K562 (cell line): ENCODE measurements around the gene FBXW8.

Experiments used
- ESRRA ChIP-seq: fragments of 450-650 bp; IDR thresholded peaks from 2 replicates; pipeline ENCODE4 v1.6.1; 2014; ENCODE audit warnings: low read depth, mild to moderate bottlenecking, moderate library complexity, borderline replicate concordance
- PML ChIP-seq: IDR thresholded peaks from 2 replicates; pipeline ENCODE4 v1.6.1; 2012; ENCODE audit warnings: low read length, inconsistent platforms
- TAL1 ChIP-seq: fragments of 450-650 bp; IDR thresholded peaks from 2 replicates; pipeline ENCODE4 v1.6.1; 2016; ENCODE audit warnings: mild to moderate bottlenecking
- ZFP30 ChIP-seq: fragments of 250-450 bp; sonication (Bioruptor Pico); IDR thresholded peaks from 2 replicates; pipeline ENCODE4 v1.8.0; 2022; ENCODE audit warnings: moderate library complexity, mild to moderate bottlenecking, inconsistent platforms, borderline replicate concordance
- ZFX ChIP-seq: sonication (generic); formaldehyde crosslinking; IDR thresholded peaks from 2 replicates; pipeline ENCODE4 v1.8.0; 2022; ENCODE audit warnings: mild to moderate bottlenecking, missing genetic modification reagents, moderate library complexity
- TF ChIP-seq, protein P1 (sequence below): fragments of 200-800 bp; sonication (Bioruptor generic); IDR thresholded peaks from 2 replicates; pipeline ENCODE4 v1.6.1; 2016; ENCODE audit warnings: missing genetic modification characterization, missing compliant biosample characterization
- TF ChIP-seq, protein P2 (sequence below): sonication (generic); formaldehyde crosslinking; IDR thresholded peaks from 2 replicates; pipeline ENCODE4 v1.5.0; 2020; ENCODE audit warnings: missing genetic modification reagents
- TF ChIP-seq, protein P3 (sequence below), 3 experiments: IDR thresholded peaks in 2 of 3; conservative IDR thresholded peaks in 1 of 3; 2 replicates each; pipeline ENCODE4 v1.5.1; 2011 to 2012; ENCODE audit warnings: low read length in 3 of 3, mild to moderate bottlenecking in 3 of 3, control low read depth in 2 of 3, improper control_type of control experiment in 1 of 3, inconsistent platforms in 1 of 3, low read depth in 1 of 3, mixed read lengths in 1 of 3, moderate library complexity in 1 of 3; ENCODE audit not compliant: insufficient read depth in 2 of 3

DNA sequence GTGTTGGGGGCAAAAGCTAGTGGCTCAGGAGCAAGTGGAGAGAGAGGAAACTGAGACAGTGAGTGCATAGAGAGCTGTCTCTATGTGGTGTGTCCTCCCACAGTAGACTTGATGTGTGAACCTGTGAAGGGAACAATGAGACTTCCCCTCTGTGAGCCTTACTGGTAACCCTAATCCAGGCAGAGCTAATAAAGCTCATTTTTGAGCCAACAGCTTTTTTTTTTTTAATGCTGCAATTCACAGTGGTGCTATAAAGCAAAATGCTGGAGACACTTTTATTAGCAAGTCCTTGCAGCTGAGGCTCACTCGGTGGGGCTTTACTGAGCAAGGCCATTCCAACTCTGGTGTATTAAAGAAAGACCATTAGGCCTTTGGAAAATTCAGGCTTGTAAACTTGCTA, 26.9 kb downstream of the FBXW8 start:
- no peak for TF ChIP-seq ESRRA
- TF ChIP-seq, protein P1, sequence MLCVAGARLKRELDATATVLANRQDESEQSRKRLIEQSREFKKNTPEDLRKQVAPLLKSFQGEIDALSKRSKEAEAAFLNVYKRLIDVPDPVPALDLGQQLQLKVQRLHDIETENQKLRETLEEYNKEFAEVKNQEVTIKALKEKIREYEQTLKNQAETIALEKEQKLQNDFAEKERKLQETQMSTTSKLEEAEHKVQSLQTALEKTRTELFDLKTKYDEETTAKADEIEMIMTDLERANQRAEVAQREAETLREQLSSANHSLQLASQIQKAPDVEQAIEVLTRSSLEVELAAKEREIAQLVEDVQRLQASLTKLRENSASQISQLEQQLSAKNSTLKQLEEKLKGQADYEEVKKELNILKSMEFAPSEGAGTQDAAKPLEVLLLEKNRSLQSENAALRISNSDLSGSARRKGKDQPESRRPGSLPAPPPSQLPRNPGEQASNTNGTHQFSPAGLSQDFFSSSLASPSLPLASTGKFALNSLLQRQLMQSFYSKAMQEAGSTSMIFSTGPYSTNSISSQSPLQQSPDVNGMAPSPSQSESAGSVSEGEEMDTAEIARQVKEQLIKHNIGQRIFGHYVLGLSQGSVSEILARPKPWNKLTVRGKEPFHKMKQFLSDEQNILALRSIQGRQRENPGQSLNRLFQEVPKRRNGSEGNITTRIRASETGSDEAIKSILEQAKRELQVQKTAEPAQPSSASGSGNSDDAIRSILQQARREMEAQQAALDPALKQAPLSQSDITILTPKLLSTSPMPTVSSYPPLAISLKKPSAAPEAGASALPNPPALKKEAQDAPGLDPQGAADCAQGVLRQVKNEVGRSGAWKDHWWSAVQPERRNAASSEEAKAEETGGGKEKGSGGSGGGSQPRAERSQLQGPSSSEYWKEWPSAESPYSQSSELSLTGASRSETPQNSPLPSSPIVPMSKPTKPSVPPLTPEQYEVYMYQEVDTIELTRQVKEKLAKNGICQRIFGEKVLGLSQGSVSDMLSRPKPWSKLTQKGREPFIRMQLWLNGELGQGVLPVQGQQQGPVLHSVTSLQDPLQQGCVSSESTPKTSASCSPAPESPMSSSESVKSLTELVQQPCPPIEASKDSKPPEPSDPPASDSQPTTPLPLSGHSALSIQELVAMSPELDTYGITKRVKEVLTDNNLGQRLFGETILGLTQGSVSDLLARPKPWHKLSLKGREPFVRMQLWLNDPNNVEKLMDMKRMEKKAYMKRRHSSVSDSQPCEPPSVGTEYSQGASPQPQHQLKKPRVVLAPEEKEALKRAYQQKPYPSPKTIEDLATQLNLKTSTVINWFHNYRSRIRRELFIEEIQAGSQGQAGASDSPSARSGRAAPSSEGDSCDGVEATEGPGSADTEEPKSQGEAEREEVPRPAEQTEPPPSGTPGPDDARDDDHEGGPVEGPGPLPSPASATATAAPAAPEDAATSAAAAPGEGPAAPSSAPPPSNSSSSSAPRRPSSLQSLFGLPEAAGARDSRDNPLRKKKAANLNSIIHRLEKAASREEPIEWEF (CRISPR knock-in tag) = no peak
- TF ChIP-seq, protein P2, sequence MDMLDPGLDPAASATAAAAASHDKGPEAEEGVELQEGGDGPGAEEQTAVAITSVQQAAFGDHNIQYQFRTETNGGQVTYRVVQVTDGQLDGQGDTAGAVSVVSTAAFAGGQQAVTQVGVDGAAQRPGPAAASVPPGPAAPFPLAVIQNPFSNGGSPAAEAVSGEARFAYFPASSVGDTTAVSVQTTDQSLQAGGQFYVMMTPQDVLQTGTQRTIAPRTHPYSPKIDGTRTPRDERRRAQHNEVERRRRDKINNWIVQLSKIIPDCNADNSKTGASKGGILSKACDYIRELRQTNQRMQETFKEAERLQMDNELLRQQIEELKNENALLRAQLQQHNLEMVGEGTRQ (CRISPR knock-in tag) = no peak
- no peak for TF ChIP-seq TAL1
- no peak for TF ChIP-seq ZFX (CRISPR knock-in tag)
- TF ChIP-seq PML = no peak
- TF ChIP-seq, protein P3, sequence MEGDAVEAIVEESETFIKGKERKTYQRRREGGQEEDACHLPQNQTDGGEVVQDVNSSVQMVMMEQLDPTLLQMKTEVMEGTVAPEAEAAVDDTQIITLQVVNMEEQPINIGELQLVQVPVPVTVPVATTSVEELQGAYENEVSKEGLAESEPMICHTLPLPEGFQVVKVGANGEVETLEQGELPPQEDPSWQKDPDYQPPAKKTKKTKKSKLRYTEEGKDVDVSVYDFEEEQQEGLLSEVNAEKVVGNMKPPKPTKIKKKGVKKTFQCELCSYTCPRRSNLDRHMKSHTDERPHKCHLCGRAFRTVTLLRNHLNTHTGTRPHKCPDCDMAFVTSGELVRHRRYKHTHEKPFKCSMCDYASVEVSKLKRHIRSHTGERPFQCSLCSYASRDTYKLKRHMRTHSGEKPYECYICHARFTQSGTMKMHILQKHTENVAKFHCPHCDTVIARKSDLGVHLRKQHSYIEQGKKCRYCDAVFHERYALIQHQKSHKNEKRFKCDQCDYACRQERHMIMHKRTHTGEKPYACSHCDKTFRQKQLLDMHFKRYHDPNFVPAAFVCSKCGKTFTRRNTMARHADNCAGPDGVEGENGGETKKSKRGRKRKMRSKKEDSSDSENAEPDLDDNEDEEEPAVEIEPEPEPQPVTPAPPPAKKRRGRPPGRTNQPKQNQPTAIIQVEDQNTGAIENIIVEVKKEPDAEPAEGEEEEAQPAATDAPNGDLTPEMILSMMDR (IDR thresholded peaks at IDR 0.05 in 2 of 3, conservative IDR thresholded peaks at IDR 0.05 in 1 of 3; ENCODE audit: insufficient read depth in 2 of 3, low read depth in 1 of 3, low read length in 3 of 3) = no peak
- no peak for TF ChIP-seq ZFP30
